GM21447 (cell line): ENCODE measurements around the gene MEX3B.
"Not testable (repeated sequence)": the region's sequence is repeated elsewhere in the genome, so short reads cannot be mapped to it uniquely, and the experiment has no call there.

Source experiments
- ATAC-seq: cut with Tn5 transposase; IDR thresholded peaks from one replicate; pipeline ENCODE4 v1.9.1; 2021; ENCODE audit not compliant: unreplicated experiment

MEX3B gene

DNA sequence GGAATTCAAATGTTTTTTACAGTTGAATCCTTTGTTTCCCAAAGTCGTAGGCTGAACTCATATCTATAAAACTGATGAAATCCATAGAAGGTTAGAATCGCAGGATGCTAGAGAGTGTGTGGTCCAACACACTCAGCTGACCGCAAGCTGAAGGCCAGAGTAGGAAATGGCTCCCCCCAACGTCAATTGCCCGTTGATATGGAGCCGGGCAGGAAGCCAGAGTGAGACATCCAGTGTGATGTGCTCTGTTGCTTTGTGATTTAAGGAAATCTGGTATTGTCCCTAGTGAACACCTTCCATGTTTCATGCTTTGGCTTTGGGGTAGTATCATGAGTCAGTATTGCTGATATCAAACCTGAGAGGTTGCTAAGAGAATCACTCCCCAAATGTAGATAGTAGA lies 5.8 kb upstream of the MEX3B start:
- no peak for ATAC-seq

DNA sequence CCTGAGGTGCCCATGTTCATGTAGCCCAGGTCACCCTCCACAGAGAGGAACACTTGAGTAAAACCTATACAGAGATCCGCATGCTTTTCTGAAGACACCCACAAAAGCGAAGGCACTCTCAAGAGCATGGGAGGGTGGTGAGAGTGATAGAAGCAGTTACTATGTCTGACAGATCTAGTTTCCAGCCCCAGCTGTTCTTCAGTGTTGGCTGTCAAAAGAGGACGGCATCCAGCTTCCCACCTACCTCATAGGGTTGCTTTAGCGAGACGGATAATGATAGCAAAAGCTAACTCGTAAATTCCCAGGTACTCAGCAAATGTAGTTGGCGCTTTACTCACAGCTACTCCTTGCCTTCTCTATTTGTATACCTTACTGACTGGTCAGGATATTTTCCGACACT lies 3.0 kb upstream of the MEX3B start:
- no peak for ATAC-seq

DNA sequence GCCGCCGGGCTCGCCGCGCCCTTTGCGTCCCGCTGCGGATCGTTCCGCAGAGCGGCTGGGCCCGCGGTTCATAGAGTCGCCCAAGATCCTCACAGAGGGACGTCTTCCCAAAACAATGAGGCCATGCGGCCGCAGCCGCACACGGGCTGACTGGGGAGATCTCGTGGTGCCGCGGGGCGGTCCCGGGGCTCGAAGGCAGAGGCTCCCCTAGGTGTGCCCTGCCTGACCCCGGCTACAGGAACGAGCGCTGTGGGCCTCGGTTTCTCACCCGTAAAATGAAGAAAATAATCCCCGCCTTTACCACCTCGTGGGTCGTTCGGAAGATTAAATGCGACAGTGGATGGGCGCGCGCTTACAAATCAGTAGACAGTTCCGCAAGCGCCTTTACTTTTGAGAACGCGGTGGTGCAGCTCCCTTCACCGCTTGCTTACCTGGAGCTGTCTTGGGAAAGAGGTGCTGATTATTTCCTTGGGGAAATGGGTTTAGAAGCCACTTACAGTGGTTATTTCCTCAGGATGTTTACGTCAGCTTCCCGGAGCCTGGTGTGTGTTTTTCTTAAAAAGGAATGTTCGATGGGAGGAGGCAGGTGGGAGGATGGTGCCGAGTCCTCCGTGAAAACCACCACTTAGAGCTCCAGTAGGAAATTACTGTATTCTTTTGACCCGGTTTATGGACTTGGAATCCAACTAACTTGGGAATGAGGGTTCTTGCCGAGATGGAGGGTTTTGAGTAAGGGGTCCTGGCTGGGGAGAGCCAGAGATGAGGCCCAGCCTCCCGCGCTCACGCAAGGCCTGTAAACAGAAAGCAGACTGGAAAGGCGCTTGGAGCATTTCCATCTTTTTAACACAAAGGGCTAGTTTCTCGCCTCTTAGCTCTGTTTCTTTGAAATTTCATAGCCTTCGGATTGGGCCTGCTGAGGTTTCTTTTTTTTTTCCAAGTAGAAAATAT lies 1.9 kb upstream of the MEX3B start:
- no peak for ATAC-seq

DNA sequence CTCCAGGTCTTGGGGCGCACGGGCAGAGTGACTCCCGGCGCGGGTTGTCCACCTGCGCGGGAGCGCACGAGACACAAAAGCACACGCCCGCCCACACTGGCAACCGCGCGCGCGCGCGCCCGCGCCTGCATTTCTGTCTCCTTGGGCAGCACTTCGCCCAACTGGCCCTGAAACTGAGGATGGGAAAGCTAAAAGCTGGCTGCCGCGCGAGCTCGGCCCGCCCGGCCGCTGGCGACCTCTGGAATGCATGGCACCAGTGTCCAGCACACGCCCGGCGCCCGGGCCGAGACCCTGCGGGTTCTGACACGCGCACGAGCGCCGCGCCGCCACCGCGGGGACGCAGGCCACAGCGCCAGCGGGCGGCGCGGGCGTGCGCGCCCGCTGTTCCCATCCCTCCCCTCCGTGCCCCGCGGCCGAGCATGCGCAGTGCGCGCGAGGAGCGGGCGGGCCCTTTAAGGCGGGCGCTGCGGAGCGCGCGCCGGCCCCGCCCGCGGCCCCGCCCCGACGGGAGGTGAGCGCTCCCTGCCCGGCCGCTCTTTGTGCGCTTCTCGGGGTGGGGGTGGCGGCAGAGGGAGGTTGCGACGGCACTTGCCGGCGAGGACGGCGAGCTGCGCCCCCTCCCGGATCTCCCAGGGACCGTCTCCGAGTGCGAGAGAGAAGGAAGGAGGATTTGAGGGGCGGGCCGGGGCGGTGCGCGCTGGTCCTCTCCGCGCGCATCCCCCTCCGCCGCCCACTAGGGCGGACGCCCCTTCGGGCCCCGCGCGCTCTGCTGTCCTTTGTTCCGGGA lies 1.0 kb upstream of the MEX3B start:
- peak; percentile 53 for ATAC-seq

DNA sequence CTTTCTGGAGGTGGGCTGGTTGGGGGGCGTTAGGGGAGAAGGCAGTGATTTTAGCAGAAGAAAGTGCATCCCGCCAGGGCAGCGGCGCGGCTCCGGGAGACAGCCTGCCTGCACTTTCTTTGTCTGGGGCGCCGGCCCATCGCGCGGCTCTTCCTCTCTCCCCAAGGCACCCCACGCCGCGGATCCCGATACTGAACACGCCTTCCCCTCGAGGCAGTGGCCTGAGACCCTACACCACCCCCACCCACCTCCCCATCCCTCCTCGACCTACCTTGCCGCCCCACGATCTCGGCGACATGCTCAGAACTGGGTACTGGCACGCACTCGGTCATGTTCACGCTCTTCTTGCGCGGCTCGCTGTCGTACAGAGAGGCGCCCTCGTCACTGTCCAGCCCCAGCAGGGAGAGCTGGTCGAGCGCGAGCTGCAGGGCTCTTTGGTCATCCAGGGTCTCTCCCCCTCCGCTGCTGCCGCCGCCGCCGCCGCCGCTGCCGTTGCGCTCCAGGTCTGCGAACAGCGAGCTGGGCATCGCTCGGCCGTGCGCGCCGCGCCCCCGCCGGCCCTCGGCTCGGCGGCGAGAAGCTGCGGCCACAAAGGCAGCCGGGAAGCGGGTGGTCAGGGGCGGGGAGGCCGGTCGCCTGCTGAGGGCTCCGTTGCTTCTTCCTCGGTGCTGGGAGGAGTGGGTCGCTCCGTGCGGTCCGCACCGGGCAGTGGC lies 483 bp downstream of the MEX3B start:
- ATAC-seq = peak; percentile 12

DNA sequence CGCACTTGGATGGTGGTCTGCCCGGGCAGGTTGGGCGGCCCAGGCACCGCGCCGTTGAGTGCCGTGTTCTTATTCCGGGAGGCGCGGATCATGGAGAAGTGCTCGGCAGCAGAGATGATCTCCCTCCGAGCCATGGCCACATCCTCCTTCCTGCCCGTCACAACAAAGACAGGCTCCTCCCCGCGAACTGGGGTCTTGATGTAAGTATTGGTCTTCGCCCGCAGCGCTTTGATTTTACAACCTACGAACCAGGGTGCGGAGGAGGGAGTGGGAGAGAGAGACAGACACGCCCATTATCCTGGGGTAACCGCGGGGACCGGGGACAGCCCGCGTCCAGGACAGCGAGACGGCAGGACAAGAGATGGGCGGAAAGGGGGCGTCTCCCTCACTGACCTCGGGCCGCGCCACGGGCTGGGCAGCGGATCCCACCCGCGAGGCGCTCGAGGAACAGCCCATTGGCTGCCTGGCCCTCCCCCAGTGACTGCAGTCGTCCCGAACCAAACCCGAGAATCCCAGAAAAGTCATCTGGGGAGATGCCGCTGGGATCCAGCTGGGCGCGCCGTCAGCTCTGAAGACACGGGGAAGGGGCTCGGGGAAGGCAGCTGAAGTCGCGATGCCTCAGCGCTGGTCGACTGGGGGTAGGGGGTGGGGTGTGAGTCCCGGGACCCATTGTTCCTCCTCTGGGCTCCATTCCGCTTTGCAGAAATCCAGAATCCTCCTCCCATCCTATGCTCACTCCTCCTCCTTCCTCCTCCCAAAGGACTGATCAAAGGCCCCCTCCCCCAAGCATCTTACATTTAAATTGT lies 1.2 kb downstream of the MEX3B start:
- no peak for ATAC-seq

DNA sequence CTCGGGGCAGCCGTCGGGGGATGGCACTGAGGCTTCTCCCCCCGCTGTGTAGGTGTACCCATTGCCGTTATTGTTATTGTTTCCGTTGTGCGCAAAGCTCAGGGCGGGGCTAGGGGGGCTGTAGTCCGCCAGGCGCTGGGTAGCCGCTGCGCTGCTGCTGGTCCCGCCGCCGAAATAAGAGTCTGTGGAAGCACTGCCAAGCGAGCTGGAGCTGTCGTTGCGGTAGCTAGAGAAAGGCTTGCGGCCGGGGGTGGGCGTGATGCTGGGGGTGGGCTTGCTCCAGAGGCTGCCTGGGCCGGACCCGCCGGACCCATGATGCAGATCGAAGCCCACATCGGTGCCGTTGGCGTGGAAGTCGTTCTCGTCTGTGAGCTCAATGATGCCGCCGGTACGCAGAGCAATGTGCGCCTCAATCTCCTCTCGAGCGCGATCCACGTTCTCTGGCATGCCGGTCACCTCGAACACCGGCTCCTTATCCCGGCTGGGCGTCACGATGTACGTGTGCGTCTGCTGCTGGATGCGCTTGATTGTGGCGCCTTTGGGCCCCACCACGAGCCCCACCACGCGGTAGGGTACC lies 1.9 kb downstream of the MEX3B start:
- ATAC-seq = no peak

DNA sequence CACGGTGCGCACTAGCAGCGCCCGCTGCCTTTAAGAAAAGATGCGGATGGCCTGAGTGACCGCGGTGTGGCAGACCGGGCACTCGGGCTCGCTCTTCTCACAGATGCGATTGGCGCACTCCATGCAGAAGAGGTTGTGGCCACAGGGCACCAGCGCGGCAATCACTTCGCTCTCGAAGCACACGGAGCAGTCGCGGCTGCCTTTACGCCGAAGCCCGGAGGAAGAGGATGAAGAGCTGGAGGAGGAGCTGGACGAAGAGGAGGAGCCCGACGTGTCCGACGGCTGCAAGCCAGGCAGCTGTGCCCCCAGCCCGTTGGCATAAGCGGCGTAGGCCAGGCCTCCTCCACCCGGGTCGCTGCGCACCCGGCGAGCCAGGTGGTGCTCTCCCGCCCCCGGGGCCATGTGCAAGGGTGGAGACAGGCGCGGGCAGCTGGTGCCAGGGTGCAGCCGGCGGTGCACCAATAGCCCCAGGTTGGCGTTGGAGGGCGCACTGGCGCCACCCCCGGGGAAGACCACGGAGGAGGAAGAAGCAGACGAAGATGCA lies 2.6 kb downstream of the MEX3B start:
- ATAC-seq = no peak

DNA sequence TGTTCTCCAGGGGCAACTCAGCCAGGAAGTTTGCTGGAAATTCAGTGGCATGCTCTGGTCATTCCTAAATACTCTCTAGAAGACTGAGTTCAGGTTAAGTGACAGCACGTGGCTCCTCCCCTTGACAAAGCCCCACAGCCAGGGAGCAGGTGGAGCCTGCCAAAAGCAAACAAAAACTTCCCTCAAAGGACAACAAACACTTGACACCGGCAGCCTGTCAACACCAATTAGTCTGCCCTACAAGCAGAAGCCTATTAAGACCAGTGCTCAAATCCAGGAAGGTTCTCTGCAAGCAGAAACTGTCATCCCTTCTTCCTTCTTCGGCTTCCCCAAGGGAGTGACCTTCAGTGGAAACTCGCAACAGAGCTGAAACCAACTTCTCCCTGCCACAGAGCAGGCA lies 5.0 kb downstream of the MEX3B start:
- ATAC-seq = no peak

DNA sequence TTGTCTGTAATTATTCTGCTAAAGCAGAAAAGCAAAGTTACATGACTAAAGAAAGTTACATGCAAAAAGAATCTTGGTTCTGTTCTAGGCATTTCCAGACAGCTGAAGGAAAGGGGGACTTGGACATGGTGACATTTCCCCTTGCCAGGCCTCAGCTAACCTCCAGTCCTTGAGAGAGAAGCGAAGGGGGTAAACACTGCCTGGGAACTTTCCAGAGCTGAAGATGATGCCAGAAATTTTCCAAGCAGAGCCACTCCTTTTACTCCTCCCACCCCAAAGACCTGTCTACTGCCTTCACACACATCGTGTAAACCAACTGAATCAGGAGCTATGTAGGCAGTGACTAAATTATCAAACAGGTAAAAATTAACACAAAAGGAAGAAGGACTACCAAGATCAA lies 5.4 kb downstream of the MEX3B start:
- ATAC-seq = no peak

DNA sequence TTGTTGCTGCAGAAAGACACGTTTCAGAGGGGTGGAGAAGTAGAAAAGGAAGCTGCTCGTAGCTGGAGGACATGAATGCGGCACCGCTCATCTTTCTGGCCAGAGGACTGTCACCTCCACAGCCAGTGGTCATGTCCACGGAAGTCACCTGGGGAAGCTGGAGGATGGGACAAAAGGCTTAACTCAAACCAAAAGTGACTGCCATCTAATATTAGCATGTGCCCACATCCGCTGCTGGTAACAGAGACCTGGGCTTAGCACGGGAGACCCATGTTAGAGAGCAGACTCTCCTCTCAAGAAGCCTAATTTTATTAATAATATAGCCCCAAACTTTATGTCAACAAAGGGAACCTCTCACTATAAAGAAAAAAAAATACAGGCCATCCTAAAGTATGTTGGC lies 5.9 kb downstream of the MEX3B start:
- ATAC-seq = no peak

DNA sequence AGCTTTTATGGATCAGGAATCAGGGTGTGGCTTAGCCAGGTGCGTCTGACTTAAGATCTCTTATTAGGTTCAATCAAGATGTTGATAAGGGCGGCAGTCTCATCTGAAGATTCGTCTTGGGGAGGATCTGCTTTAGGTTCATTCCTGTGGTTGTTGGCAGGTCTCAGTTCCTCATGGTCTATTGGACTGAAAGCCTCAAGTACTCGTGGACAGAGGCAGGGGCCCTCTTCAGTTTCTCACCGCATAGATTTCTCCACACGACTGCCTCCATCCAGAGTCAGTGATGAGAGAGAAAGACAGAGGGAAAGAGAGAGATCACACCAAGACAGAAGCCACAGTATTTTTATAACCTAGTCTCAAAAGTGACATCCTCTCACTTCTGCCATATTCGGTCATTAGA lies 9.4 kb downstream of the MEX3B start:
- ATAC-seq = no peak

DNA sequence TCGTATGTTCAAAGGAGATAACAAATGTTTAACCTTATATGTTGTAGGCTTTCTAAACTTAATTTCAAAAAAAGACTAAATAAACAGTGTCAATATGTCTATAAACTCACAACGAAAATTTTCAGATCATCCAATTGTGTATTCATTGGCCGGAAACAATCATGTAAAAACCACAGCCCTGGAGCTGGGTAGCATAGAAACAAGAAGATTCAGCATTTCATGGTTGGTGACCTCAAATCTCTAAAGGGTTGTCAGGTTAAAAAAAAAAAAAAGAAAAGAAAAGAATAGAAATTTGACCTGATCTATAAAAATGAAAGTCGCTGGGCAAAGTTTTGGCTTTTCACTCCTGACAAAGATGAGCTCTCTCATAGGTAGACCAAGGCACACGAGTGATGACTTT lies 13.9 kb downstream of the MEX3B start:
- no peak for ATAC-seq

DNA sequence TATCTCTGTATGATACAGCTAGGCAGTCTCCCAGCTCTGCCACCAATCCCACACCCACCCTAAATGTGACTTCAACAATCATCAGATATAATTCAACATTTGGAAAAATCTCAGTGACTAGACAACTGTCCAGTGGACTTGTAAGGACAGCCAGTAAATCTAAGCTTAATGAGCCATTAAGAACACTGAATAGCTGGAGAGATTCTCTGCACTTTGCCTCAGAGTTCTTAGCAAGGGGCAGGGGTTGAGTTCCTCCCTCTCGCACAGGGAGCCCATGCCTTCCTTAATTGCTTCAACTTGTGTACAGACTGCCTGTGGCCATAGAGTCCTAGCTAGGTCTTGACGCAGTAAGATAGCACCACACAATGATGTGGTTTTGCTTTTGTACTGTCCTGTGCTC lies 15.6 kb downstream of the MEX3B start:
- ATAC-seq = no peak

DNA sequence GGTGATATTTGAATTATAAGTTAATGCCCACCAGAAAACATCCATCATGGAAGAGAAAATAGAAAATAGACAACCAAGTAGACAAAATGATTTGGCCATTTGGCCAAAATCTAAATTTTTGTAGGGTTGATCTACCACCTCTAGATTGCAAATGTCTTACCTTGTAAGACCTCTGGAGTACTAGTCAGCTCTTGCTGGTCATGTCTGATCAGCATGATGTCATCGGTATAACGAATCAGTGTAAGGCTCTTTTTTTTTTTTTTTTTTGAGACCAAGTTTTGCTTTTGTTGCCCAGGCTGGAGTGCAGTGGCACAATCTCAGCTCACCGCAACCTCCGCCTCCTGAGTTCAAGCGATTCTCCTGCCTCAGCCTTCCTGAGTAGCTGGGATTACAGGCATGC lies 17.7 kb downstream of the MEX3B start:
- not testable (repeated sequence) for ATAC-seq

DNA sequence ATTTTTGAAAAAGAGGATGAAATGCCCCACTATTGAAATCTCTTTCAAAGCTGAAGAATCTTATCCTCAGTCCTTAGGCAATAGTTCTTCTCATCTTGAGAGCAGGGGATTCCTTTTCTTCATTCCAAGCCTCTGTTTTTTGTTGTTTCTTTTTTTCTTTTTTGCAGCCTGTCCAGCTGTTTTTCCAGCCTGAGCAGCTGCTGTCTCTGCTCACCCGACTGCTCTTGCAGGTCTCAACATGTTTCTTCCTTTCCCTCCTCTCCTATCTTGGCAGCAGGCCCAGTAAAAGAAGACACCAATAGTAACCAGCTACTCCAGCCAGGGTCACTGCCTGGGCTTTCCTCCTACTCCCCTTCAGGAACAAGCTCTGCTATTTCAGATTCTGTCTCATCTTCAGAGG lies 23.8 kb downstream of the MEX3B start:
- no peak for ATAC-seq

DNA sequence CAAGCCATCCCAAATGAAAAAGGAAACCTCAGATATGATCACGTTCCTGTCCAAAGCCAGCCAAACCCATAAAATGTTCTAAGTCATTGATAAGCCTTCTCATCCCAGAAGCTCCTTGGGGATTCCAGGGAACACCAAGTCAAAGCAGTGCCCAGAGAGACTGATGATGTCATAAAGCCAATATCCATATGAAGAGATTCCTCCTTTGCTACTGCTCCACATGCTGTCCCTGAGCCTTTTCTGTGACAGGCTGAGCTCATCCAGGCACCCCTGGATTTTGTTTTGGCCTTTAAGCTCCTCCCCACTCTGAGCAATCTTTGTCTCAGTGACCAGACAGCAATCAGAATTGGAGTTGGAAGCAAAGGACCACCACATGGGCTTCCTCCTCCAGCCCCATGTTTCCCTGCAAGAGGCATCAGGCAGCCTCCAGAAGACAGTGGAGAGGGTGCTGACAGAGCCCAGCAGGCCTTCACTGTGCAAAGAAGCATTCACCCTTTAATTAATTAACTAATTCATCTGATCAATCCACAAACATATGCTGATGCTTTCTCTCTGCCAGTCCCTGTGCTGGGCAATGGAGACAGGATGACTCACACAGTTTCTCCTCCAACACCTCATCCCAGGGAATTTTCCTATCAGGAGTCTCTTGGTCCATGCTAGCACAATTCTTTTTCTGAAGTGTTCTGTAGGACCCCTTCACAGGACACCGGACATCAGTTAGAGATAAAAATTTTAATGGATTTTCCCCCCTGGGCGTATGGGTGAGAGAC lies 25.0 kb downstream of the MEX3B start:
- ATAC-seq = no peak

DNA sequence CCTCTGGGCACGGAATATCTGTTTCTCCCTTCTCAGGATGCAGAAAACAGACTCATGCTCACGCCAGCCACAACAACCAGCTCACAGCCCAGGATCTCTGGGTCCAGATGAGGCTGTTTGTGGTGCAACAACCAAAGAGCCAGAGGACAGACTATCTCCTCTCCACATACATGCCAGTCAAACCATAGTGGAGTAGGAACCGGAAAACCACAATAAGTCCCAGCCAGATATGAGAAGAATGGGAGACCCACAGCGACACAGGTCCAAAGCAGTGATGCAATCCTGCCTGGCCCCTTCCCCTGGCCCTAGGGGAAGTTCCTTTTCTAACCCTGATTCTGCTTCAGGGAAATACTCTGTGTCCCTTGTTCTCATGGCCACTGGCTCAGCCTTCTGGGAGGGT lies 27.6 kb downstream of the MEX3B start:
- no peak for ATAC-seq

DNA sequence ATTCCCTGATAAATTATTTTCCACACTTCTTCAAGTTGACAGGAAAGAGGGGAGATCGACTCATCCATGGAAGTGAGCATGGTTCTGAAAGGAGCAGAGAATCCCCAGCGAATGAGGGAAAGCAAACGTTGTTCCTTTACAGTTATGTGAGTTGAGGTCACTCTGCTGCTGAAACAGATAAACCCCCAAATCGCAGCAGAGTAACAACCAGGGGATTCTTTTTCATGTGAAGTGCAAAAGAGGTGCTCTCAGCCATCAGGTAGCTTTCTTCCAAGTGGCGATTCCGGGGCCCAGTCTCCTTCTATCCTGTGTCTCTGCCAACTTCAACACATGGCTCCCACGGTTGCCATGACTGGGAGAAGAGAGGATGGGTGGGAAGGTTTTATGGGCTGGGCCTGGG lies 28.2 kb downstream of the MEX3B start:
- ATAC-seq = no peak
